Measurements from ENCODE around the gene JUNB. TPM values are rescaled to one million over a fixed set of nuclear protein-coding genes. Genes with fewer than 3 reads are reported as not detected.

Gene JUNB
- total and polyA plus RNA-seq, 2 of the 13 experiments (the other 11 are each of a cell fraction or from before 2014, with no cell fraction given), result 7.7 to 8.2 TPM

DNA sequence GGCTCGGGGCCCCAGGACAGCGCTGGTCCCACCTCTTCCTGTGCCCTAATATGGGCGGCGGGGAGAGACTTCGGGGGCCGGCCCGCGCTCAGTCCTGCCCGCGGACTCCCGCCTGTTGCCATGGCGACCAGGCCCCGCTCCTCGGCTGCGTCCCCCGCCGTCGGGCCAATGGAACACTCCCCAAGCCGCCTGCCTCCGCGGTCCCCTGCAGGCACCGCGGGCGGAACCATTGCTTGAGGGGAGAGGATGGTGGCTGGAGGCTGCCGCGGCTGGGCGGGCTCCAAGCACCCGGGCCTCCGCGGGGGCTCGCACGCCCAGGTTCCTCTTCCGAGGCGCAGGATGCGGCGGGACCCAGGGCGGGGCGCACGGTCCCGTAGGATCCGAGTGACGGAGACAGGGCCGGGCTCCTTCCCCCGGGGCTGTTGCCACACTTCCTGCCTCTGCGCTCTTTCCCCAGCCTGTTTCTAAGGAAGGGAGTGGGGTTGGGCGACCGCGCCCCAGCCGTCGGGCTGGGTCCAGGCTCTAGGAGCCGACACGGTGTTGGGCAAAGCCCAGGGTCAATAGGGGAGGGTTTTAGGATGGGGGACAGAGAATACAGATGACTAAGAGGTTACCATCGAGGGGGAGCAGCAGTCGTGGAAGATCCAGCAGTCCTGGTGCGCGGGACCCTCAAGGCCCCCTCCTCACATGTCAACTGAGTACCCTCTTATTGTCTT is 1.2 kb upstream of the JUNB start (continued):
- TF ChIP-seq, protein P1, sequence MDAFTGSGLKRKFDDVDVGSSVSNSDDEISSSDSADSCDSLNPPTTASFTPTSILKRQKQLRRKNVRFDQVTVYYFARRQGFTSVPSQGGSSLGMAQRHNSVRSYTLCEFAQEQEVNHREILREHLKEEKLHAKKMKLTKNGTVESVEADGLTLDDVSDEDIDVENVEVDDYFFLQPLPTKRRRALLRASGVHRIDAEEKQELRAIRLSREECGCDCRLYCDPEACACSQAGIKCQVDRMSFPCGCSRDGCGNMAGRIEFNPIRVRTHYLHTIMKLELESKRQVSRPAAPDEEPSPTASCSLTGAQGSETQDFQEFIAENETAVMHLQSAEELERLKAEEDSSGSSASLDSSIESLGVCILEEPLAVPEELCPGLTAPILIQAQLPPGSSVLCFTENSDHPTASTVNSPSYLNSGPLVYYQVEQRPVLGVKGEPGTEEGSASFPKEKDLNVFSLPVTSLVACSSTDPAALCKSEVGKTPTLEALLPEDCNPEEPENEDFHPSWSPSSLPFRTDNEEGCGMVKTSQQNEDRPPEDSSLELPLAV (CRISPR knock-in tag; conservative IDR thresholded peaks at IDR 0.05; ENCODE audit: low read depth), result no peak
- TF ChIP-seq ZNF225 (CRISPR knock-in tag; IDR thresholded peaks at IDR 0.05) (no peak), ARHGAP35 (CRISPR knock-in tag; IDR thresholded peaks at IDR 0.05; ENCODE audit: borderline replicate concordance) (no peak), SALL1 (CRISPR knock-in tag; IDR thresholded peaks at IDR 0.05) (no peak), ETV5 (CRISPR knock-in tag; IDR thresholded peaks at IDR 0.05; ENCODE audit: borderline replicate concordance) (peak; percentile 67; the same call in 1 of the 2 replicates), ZNF724P (CRISPR knock-in tag; IDR thresholded peaks at IDR 0.05; ENCODE audit: borderline replicate concordance) (0 out of 2 replicates have a peak, but pooled peaks have one; percentile 46), ERF (CRISPR knock-in tag; IDR thresholded peaks at IDR 0.05) (peak; percentile 55; the same call in 1 of the 2 replicates), THAP11 (CRISPR knock-in tag; IDR thresholded peaks at IDR 0.05) (peak; percentile 58), SOX5 (CRISPR knock-in tag; IDR thresholded peaks at IDR 0.05; ENCODE audit: borderline replicate concordance) (peak; percentile 38; the same call in 1 of the 2 replicates), PRDM4 (CRISPR knock-in tag; IDR thresholded peaks at IDR 0.05; ENCODE audit: borderline replicate concordance) (no peak), KMT2B (CRISPR knock-in tag; IDR thresholded peaks at IDR 0.05) (no peak), CBFB (CRISPR knock-in tag; IDR thresholded peaks at IDR 0.05) (no peak), MAZ (IDR thresholded peaks at IDR 0.05; ENCODE audit: borderline replicate concordance, low read depth, low read length) (peak; percentile 82), MAZ (CRISPR knock-in tag; IDR thresholded peaks at IDR 0.05; ENCODE audit: low read depth) (peak; percentile 85), ESRRA (CRISPR knock-in tag; IDR thresholded peaks at IDR 0.05; ENCODE audit: low read depth) (no peak), ZBTB42 (CRISPR knock-in tag; IDR thresholded peaks at IDR 0.05) (no peak), ZNF207 (IDR thresholded peaks at IDR 0.05; ENCODE audit: borderline replicate concordance) (no peak), NFE2L1 (CRISPR knock-in tag; IDR thresholded peaks at IDR 0.05; ENCODE audit: borderline replicate concordance) (no peak), PLSCR1 (CRISPR knock-in tag; IDR thresholded peaks at IDR 0.05; ENCODE audit: borderline replicate concordance) (no peak), ZNF773 (CRISPR knock-in tag; IDR thresholded peaks at IDR 0.05; ENCODE audit: borderline replicate concordance) (no peak)
- TF ChIP-seq, protein P2, sequence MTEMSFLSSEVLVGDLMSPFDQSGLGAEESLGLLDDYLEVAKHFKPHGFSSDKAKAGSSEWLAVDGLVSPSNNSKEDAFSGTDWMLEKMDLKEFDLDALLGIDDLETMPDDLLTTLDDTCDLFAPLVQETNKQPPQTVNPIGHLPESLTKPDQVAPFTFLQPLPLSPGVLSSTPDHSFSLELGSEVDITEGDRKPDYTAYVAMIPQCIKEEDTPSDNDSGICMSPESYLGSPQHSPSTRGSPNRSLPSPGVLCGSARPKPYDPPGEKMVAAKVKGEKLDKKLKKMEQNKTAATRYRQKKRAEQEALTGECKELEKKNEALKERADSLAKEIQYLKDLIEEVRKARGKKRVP (CRISPR knock-in tag; IDR thresholded peaks at IDR 0.05), result no peak
- TF ChIP-seq, protein P3, sequence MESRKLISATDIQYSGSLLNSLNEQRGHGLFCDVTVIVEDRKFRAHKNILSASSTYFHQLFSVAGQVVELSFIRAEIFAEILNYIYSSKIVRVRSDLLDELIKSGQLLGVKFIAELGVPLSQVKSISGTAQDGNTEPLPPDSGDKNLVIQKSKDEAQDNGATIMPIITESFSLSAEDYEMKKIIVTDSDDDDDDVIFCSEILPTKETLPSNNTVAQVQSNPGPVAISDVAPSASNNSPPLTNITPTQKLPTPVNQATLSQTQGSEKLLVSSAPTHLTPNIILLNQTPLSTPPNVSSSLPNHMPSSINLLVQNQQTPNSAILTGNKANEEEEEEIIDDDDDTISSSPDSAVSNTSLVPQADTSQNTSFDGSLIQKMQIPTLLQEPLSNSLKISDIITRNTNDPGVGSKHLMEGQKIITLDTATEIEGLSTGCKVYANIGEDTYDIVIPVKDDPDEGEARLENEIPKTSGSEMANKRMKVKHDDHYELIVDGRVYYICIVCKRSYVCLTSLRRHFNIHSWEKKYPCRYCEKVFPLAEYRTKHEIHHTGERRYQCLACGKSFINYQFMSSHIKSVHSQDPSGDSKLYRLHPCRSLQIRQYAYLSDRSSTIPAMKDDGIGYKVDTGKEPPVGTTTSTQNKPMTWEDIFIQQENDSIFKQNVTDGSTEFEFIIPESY (CRISPR knock-in tag; IDR thresholded peaks at IDR 0.05), result no peak; the same call in 1 of the 2 replicates

Measured in HepG2 (cell line).